Measurements from ENCODE around the gene ARID1B. TPM values are rescaled to one million over a fixed set of nuclear protein-coding genes. Genes with fewer than 3 reads are reported as not detected.

The ARID1B gene
- total and polyA plus RNA-seq, 10 of the 15 experiments (the other 5 are each of a cell fraction or from before 2014, with no cell fraction given) = 24.7 to 133 (median 54.6) TPM

DNA sequence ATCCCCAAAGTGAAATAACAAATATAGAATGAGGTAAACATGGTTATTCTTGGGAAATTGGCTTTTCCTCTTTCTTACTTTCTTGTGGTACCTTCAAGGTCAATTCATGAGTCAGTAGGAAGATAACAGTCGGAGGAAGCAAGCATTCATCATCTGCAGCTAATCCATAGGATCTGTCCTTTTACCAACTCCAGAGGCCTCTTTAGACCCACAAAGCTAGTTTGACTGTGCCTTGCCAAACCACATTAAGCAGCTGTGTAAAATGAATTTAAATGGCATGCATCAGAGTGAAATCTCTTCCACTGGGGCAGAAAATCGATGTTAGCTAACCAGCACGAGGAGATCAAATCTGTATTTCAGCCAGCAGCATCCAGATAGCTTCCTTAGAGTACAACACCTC, 374.8 kb downstream of the ARID1B start (continued):
- TF ChIP-seq ZNF274 (IDR thresholded peaks at IDR 0.05; ENCODE audit: insufficient read depth, insufficient read length) (no peak), CEBPB (IDR thresholded peaks at IDR 0.05; ENCODE audit: borderline replicate concordance in 1 of 2, low read depth in 2 of 2, low read length in 2 of 2) (no peak)

DNA sequence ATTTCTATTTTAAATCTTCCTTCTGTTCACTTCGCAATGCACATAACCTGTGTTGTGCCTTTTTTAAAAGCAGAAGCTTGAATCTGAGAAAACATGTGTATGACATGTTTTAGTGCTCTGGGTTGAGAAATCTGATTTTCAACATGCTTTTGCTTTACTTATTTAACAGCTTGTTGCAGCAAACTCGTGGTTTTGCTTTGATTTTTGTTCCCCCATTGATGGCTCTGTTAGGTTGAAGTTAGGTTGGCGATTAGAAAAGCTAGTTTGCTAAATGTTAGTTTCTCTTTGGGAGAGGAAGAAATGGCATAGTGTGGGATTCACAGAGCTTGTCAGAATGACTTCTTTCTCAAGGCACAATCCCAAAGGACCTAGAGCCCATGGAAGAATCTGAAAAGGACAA, 375.4 kb downstream of the ARID1B start:
- Histone ChIP-seq H3K4me1 (ENCODE audit: control insufficient read depth, insufficient read depth, low read length) (no peaks in the 10 kb centered on the region), H3K4me3 (no peak overlapping the region), H3K9me3 (replicated peaks; ENCODE audit: control insufficient read depth, insufficient read depth, low read length) (no peaks in the 10 kb centered on the region), H3K27ac (ENCODE audit: control insufficient read depth, insufficient read depth) (no peak overlapping the region), H3K4me2 (ENCODE audit: control insufficient read depth, insufficient read depth) (no peak overlapping the region), H2AFZ (ENCODE audit: control insufficient read depth, low read depth, low read length) (no peak overlapping the region), H3K36me3 (ENCODE audit: control insufficient read depth in 2 of 2, insufficient read depth in 2 of 2, low read length in 1 of 2) (peaks cover 10 to 35% of the 10 kb centered on the region in 2 experiments), H3K27me3 (replicated peaks in 1 of 2; ENCODE audit: control insufficient read depth in 2 of 2, insufficient read depth in 2 of 2, low read length in 1 of 2) (no peaks in the 10 kb centered on the region), H3K9ac (ENCODE audit: control insufficient read depth, insufficient read depth, low read length) (no peak overlapping the region), H4K20me1 (ENCODE audit: control insufficient read depth, insufficient read depth) (no peaks in the 10 kb centered on the region), H3K79me2 (ENCODE audit: control insufficient read depth, insufficient read depth, low read length) (no peaks in the 10 kb centered on the region)
- intact Hi-C loops (cut with micrococcal nuclease; ENCODE audit: unreplicated experiment) = no loop called here
- DNase-seq (ENCODE audit: low read depth, low spot score) (no peak), ATAC-seq (no peak), FAIRE-seq (no peak)
- 89% methylated on average over 3 of the region's 3 CpGs for WGBS (ENCODE audit: insufficient coverage, insufficient replicate concordance, low lambda C conversion rate, missing lambda C conversion rate)
- SMC1A ChIA-PET (ENCODE audit: uncharacterized antibody, unreplicated experiment) = interaction anchor here (1.1 to 1.7 kb wide), 3 partner anchors 13 to 142 kb away, joined by 3 to 4 read pairs (median 3); no protein-coding TSS in a partner anchor
- CTCF ChIA-PET = interaction anchor here (1.7 kb wide), 1 partner anchor 29 kb away, joined by 4 read pairs; no protein-coding TSS in a partner anchor
- RAD21 ChIA-PET (ENCODE audit: unreplicated experiment) = no interaction called here
- in situ Hi-C loops (cut with MboI) = no loop called here
- POLR2A ChIA-PET = no interaction called here
- BruUV-seq (replicated peaks) = no TSS peak
- TF ChIP-seq, protein P1, sequence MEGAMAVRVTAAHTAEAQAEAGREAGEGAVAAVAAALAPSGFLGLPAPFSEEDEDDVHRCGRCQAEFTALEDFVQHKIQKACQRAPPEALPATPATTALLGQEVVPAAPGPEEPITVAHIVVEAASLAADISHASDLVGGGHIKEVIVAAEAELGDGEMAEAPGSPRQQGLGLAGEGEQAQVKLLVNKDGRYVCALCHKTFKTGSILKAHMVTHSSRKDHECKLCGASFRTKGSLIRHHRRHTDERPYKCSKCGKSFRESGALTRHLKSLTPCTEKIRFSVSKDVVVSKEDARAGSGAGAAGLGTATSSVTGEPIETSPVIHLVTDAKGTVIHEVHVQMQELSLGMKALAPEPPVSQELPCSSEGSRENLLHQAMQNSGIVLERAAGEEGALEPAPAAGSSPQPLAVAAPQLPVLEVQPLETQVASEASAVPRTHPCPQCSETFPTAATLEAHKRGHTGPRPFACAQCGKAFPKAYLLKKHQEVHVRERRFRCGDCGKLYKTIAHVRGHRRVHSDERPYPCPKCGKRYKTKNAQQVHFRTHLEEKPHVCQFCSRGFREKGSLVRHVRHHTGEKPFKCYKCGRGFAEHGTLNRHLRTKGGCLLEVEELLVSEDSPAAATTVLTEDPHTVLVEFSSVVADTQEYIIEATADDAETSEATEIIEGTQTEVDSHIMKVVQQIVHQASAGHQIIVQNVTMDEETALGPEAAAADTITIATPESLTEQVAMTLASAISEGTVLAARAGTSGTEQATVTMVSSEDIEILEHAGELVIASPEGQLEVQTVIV (IDR thresholded peaks at IDR 0.05; ENCODE audit: borderline replicate concordance, partially characterized antibody) = no peak
- no peak for TF ChIP-seq NRF1 (conservative IDR thresholded peaks at IDR 0.05; ENCODE audit: low read depth, low read length)
- TF ChIP-seq, protein P2, sequence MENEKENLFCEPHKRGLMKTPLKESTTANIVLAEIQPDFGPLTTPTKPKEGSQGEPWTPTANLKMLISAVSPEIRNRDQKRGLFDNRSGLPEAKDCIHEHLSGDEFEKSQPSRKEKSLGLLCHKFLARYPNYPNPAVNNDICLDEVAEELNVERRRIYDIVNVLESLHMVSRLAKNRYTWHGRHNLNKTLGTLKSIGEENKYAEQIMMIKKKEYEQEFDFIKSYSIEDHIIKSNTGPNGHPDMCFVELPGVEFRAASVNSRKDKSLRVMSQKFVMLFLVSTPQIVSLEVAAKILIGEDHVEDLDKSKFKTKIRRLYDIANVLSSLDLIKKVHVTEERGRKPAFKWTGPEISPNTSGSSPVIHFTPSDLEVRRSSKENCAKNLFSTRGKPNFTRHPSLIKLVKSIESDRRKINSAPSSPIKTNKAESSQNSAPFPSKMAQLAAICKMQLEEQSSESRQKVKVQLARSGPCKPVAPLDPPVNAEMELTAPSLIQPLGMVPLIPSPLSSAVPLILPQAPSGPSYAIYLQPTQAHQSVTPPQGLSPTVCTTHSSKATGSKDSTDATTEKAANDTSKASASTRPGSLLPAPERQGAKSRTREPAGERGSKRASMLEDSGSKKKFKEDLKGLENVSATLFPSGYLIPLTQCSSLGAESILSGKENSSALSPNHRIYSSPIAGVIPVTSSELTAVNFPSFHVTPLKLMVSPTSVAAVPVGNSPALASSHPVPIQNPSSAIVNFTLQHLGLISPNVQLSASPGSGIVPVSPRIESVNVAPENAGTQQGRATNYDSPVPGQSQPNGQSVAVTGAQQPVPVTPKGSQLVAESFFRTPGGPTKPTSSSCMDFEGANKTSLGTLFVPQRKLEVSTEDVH (IDR thresholded peaks at IDR 0.05; ENCODE audit: low read depth, partially characterized antibody) = no peak
- TF ChIP-seq, protein P3, sequence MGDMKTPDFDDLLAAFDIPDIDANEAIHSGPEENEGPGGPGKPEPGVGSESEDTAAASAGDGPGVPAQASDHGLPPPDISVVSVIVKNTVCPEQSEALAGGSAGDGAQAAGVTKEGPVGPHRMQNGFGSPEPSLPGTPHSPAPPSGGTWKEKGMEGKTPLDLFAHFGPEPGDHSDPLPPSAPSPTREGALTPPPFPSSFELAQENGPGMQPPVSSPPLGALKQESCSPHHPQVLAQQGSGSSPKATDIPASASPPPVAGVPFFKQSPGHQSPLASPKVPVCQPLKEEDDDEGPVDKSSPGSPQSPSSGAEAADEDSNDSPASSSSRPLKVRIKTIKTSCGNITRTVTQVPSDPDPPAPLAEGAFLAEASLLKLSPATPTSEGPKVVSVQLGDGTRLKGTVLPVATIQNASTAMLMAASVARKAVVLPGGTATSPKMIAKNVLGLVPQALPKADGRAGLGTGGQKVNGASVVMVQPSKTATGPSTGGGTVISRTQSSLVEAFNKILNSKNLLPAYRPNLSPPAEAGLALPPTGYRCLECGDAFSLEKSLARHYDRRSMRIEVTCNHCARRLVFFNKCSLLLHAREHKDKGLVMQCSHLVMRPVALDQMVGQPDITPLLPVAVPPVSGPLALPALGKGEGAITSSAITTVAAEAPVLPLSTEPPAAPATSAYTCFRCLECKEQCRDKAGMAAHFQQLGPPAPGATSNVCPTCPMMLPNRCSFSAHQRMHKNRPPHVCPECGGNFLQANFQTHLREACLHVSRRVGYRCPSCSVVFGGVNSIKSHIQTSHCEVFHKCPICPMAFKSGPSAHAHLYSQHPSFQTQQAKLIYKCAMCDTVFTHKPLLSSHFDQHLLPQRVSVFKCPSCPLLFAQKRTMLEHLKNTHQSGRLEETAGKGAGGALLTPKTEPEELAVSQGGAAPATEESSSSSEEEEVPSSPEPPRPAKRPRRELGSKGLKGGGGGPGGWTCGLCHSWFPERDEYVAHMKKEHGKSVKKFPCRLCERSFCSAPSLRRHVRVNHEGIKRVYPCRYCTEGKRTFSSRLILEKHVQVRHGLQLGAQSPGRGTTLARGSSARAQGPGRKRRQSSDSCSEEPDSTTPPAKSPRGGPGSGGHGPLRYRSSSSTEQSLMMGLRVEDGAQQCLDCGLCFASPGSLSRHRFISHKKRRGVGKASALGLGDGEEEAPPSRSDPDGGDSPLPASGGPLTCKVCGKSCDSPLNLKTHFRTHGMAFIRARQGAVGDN (IDR thresholded peaks at IDR 0.05) = no peak
- no peak for TF ChIP-seq SREBF2 (IDR thresholded peaks at IDR 0.05; ENCODE audit: low read length)
- TF ChIP-seq NFYA (IDR thresholded peaks at IDR 0.05; ENCODE audit: borderline replicate concordance, low read depth, low read length) = no peak
- no peak for TF ChIP-seq SP1 (IDR thresholded peaks at IDR 0.05; ENCODE audit: low read depth, low read length)
- no peak for TF ChIP-seq BRCA1 (IDR thresholded peaks at IDR 0.05; ENCODE audit: low read depth, low read length)
- no peak for TF ChIP-seq EED (IDR thresholded peaks at IDR 0.05; ENCODE audit: low read depth)
- no peak for TF ChIP-seq EP300 (IDR thresholded peaks at IDR 0.05; ENCODE audit: borderline replicate concordance in 1 of 2, control insufficient read depth in 1 of 2, low read depth in 2 of 2, low read length in 2 of 2)
- TF ChIP-seq NFIC (IDR thresholded peaks at IDR 0.05; ENCODE audit: low read depth, low read length) = no peak

Measured in GM12878 (cell line).